HK-2 (cell line): ENCODE data around the gene BUD31.
A peak's percentile ranks its signal among the peaks of the same experiment; 100 is the strongest.
"Not testable (repeated sequence)": the region's sequence is repeated elsewhere in the genome, so short reads cannot be mapped to it uniquely, and the experiment has no call there.

Source experiments
- DNase-seq: peaks from one replicate; pipeline ENCODE4 v3.0.0-alpha.2; 2018; ENCODE audit not compliant: unreplicated experiment

The BUD31 gene

GRCh38 chr7:99398891-99399445 lies 9.8 kb upstream of the BUD31 start:
- no peak for DNase-seq

- no peak for DNase-seq
Observed at GRCh38 chr7:99399597-99399996, 9.2 kb upstream of the BUD31 start.

GRCh38 chr7:99402854-99403253 lies 5.9 kb upstream of the BUD31 start:
- no peak for DNase-seq

- DNase-seq = no peak
Observed at GRCh38 chr7:99403764-99404163, 5.0 kb upstream of the BUD31 start.

- no peak for DNase-seq
Observed at GRCh38 chr7:99404235-99404976, 4.4 kb upstream of the BUD31 start.

- no peak for DNase-seq
Observed at GRCh38 chr7:99404977-99405320, 3.8 kb upstream of the BUD31 start.

- DNase-seq = no peak
Observed at GRCh38 chr7:99406557-99406956, 2.2 kb upstream of the BUD31 start.

GRCh38 chr7:99407872-99408378 lies 844 bp upstream of the BUD31 start:
- DNase-seq = peak; percentile 61

GRCh38 chr7:99409192-99409572 lies 413 bp downstream of the BUD31 start:
- no peak for DNase-seq

GRCh38 chr7:99409806-99410205 lies 1.0 kb downstream of the BUD31 start:
- DNase-seq = no peak

- no peak for DNase-seq
Observed at GRCh38 chr7:99410635-99411034, 1.9 kb downstream of the BUD31 start.

GRCh38 chr7:99415513-99416127 lies 6.9 kb downstream of the BUD31 start:
- DNase-seq = not testable (repeated sequence)

GRCh38 chr7:99418260-99418659 lies 9.5 kb downstream of the BUD31 start:
- no peak for DNase-seq

GRCh38 chr7:99419323-99420021 lies 10.7 kb downstream of the BUD31 start:
- DNase-seq = no peak

GRCh38 chr7:99420213-99420612 lies 11.4 kb downstream of the BUD31 start:
- no peak for DNase-seq

GRCh38 chr7:99420986-99421385 lies 12.2 kb downstream of the BUD31 start:
- DNase-seq = no peak

- no peak for DNase-seq
Observed at GRCh38 chr7:99422186-99422585, 13.4 kb downstream of the BUD31 start.

GRCh38 chr7:99422625-99423024 lies 13.9 kb downstream of the BUD31 start:
- no peak for DNase-seq

GRCh38 chr7:99424932-99425730 lies 16.4 kb downstream of the BUD31 start:
- DNase-seq = no peak

- DNase-seq = no peak
Observed at GRCh38 chr7:99428972-99429566, 20.3 kb downstream of the BUD31 start.

- DNase-seq = no peak
Observed at GRCh38 chr7:99429756-99430155, 21.0 kb downstream of the BUD31 start.
